ENCODE results near the gene PSPC1.
"Not testable (repeated sequence)": the region's sequence is repeated elsewhere in the genome, so short reads cannot be mapped to it uniquely, and the experiment has no call there.

PSPC1 gene

DNA sequence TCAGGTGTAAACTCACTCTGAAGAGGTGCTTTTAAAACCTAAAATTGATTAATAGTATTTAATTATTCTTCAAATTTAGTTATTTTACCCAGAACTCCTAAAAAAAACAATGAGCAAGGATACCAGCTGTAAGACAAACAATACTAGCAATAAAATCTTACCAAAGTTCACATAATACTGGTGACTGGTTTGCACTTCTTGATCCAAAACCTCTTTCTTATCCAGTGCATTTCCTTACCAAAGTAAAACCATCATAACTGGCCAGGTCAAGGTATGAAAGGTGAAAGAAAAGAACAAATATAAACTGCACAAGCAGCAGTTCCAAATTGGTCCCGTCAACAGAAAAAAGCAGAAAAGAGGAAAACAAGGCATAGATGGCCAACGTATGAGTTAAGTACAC, 62.7 kb downstream of the PSPC1 start:
- no peaks in the 10 kb centered on the region for H3K27me3 Mint-ChIP-seq
- H3K9me3 Mint-ChIP-seq, result no peaks in the 10 kb centered on the region
- no peaks in the 10 kb centered on the region for H3K4me1 Mint-ChIP-seq (ENCODE audit: low read depth)
- intact Hi-C loops (cut with micrococcal nuclease), result no loop called here
- peaks cover 50% of the 10 kb centered on the region for H3K36me3 Mint-ChIP-seq (ENCODE audit: low read depth)
- H3K27ac Mint-ChIP-seq, result no peak overlapping the region
- no peak overlapping the region for H3K4me3 Mint-ChIP-seq

GRCh38 chr13:19713186-19713965, 69.4 kb downstream of the PSPC1 start:
- intact Hi-C loops (cut with micrococcal nuclease), result no loop called here
- no peak overlapping the region for H3K4me3 Mint-ChIP-seq
- no peaks in the 10 kb centered on the region for H3K4me1 Mint-ChIP-seq (ENCODE audit: low read depth)
- no peaks in the 10 kb centered on the region for H3K9me3 Mint-ChIP-seq
- no peak overlapping the region for H3K27ac Mint-ChIP-seq
- peaks cover 32% of the 10 kb centered on the region for H3K36me3 Mint-ChIP-seq (ENCODE audit: low read depth)
- no peaks in the 10 kb centered on the region for H3K27me3 Mint-ChIP-seq

- H3K27me3 Mint-ChIP-seq; H3K4me1 Mint-ChIP-seq (ENCODE audit: low read depth); H3K4me3 Mint-ChIP-seq; intact Hi-C loops (cut with micrococcal nuclease); H3K9me3 Mint-ChIP-seq; H3K27ac Mint-ChIP-seq: not testable (repeated sequence)
- peaks cover 21% of the 10 kb centered on the region for H3K36me3 Mint-ChIP-seq (ENCODE audit: low read depth)
Observed at GRCh38 chr13:19709782-19710181, 73.0 kb downstream of the PSPC1 start.

GRCh38 chr13:19709039-19709438, 73.7 kb downstream of the PSPC1 start:
- H3K4me3 Mint-ChIP-seq, result not testable (repeated sequence)

GRCh38 chr13:19704256-19704655, 78.5 kb downstream of the PSPC1 start:
- H3K9me3 Mint-ChIP-seq; intact Hi-C loops (cut with micrococcal nuclease); H3K4me3 Mint-ChIP-seq; H3K4me1 Mint-ChIP-seq (ENCODE audit: low read depth); H3K27ac Mint-ChIP-seq; H3K27me3 Mint-ChIP-seq: not testable (repeated sequence)
- peaks cover 28% of the 10 kb centered on the region for H3K36me3 Mint-ChIP-seq (ENCODE audit: low read depth)

More at GRCh38 chr13:19709039-19709438, 73.7 kb downstream of the PSPC1 start:
- H3K4me1 Mint-ChIP-seq (ENCODE audit: low read depth); H3K27ac Mint-ChIP-seq; H3K27me3 Mint-ChIP-seq; intact Hi-C loops (cut with micrococcal nuclease); H3K9me3 Mint-ChIP-seq: not testable (repeated sequence)
- peaks cover 15% of the 10 kb centered on the region for H3K36me3 Mint-ChIP-seq (ENCODE audit: low read depth)

DNA sequence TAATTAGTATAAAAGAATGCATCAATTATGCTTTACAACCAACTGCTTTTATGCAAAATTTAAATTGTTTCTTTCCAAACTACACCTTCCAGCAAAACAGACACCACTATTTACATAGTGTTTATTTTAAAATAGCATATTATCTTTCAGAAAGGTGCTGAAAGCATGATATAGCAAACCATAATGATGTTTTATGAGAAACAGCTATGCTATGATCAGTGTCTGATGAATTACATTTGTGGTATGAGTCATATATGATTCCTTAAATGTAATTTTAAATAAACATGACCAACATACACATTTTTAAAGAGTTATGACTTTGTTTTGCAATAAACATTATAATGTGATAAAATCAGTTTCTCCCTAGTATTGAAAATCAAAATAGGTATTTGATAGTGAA, 81.1 kb downstream of the PSPC1 start:
- H3K27me3 Mint-ChIP-seq; H3K4me3 Mint-ChIP-seq; intact Hi-C loops (cut with micrococcal nuclease); H3K9me3 Mint-ChIP-seq; H3K27ac Mint-ChIP-seq; H3K4me1 Mint-ChIP-seq (ENCODE audit: low read depth): not testable (repeated sequence)
- peaks cover 15% of the 10 kb centered on the region for H3K36me3 Mint-ChIP-seq (ENCODE audit: low read depth)

GRCh38 chr13:19700963-19701362, 81.8 kb downstream of the PSPC1 start:
- H3K9me3 Mint-ChIP-seq; H3K27ac Mint-ChIP-seq; intact Hi-C loops (cut with micrococcal nuclease); H3K27me3 Mint-ChIP-seq; H3K4me3 Mint-ChIP-seq; H3K4me1 Mint-ChIP-seq (ENCODE audit: low read depth): not testable (repeated sequence)
- peaks cover 13% of the 10 kb centered on the region for H3K36me3 Mint-ChIP-seq (ENCODE audit: low read depth)

DNA sequence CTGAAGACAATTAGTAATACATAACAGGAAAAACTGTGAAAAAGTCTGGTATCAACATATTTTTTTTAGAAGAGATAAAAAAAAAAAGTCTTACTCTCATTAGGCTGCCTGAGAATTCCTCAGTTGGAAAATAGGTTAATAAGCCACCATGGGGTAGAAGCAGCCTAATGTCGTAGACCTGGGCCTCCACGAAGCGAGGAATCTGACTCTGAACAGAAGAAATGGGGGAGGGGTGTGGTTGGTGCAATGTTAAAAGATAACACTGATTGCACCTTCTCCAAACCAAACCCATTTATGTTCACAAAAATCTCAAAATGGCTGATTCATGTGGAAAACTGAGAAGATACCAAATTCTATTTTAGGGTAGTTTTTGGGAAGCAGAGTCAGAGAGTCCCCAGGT, 86.9 kb downstream of the PSPC1 start:
- H3K27me3 Mint-ChIP-seq, result no peaks in the 10 kb centered on the region
- no peaks in the 10 kb centered on the region for H3K9me3 Mint-ChIP-seq
- H3K36me3 Mint-ChIP-seq (ENCODE audit: low read depth), result peaks cover 31% of the 10 kb centered on the region
- no peak overlapping the region for H3K27ac Mint-ChIP-seq
- no peaks in the 10 kb centered on the region for H3K4me1 Mint-ChIP-seq (ENCODE audit: low read depth)
- intact Hi-C loops (cut with micrococcal nuclease), result no loop called here
- no peak overlapping the region for H3K4me3 Mint-ChIP-seq

DNA sequence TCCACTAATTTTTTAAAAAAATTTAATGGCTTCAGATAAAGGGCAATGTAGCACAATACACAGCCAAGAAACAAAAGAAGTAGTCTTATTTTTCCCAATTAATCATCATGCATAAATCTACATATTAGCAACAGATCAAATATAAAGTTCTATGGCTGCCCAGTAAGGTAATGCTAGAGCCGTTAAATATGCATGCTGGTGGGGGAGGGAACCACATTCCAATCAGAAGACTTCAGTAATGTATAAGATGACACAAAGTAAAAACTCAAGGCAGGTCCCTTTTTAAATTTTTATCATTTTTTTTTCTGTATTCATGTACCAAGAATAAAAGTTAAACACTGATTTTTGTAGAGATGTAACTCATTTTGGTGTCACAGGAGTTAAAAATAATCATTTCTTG, 87.3 kb downstream of the PSPC1 start:
- H3K36me3 Mint-ChIP-seq (ENCODE audit: low read depth), result peaks cover 35% of the 10 kb centered on the region
- no peaks in the 10 kb centered on the region for H3K9me3 Mint-ChIP-seq
- H3K4me1 Mint-ChIP-seq (ENCODE audit: low read depth), result no peaks in the 10 kb centered on the region
- H3K27ac Mint-ChIP-seq, result no peak overlapping the region
- H3K27me3 Mint-ChIP-seq, result no peaks in the 10 kb centered on the region
- intact Hi-C loops (cut with micrococcal nuclease), result no loop called here
- H3K4me3 Mint-ChIP-seq, result no peak overlapping the region

- H3K4me1 Mint-ChIP-seq (ENCODE audit: low read depth); H3K27ac Mint-ChIP-seq; H3K4me3 Mint-ChIP-seq; intact Hi-C loops (cut with micrococcal nuclease); H3K27me3 Mint-ChIP-seq; H3K9me3 Mint-ChIP-seq: not testable (repeated sequence)
- peaks cover 28% of the 10 kb centered on the region for H3K36me3 Mint-ChIP-seq (ENCODE audit: low read depth)
Observed at GRCh38 chr13:19691447-19691846, 91.3 kb downstream of the PSPC1 start.

GRCh38 chr13:19685437-19685836, 97.3 kb downstream of the PSPC1 start:
- H3K9me3 Mint-ChIP-seq, result no peaks in the 10 kb centered on the region
- no peaks in the 10 kb centered on the region for H3K4me1 Mint-ChIP-seq (ENCODE audit: low read depth)
- intact Hi-C loops (cut with micrococcal nuclease), result no loop called here
- peaks cover 22% of the 10 kb centered on the region for H3K36me3 Mint-ChIP-seq (ENCODE audit: low read depth)
- H3K27ac Mint-ChIP-seq, result no peak overlapping the region
- no peak overlapping the region for H3K4me3 Mint-ChIP-seq
- H3K27me3 Mint-ChIP-seq, result no peaks in the 10 kb centered on the region

GRCh38 chr13:19685034-19685433, 97.7 kb downstream of the PSPC1 start:
- Mint-ChIP-seq H3K27me3 (no peaks in the 10 kb centered on the region), H3K27ac (no peak overlapping the region), H3K9me3 (no peaks in the 10 kb centered on the region), H3K4me1 (ENCODE audit: low read depth) (no peaks in the 10 kb centered on the region), H3K4me3 (no peak overlapping the region), H3K36me3 (ENCODE audit: low read depth) (peaks cover 20% of the 10 kb centered on the region)
- intact Hi-C loops (cut with micrococcal nuclease), result no loop called here

DNA sequence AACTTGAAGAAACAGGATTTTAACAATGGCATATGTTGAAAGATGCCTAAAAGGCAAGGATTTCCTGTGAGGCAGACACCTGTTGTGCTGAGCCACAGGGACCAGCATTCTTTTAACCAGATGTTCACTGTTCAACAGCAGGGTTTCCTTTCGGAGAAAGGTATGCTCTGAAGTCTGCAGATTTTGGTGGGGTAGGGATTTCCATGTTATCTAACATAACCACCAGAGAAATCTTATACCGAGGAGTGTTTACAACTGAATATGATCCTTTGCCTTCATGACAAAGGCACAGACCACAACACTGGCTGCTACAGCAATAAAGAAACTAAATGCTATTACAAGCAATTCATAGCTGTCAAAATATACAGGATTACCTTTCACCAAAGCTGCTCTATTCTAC, 101.2 kb downstream of the PSPC1 start:
- H3K27me3 Mint-ChIP-seq, result no peaks in the 10 kb centered on the region
- H3K27ac Mint-ChIP-seq, result no peak overlapping the region
- peaks cover 45% of the 10 kb centered on the region for H3K36me3 Mint-ChIP-seq (ENCODE audit: low read depth)
- no peaks in the 10 kb centered on the region for H3K9me3 Mint-ChIP-seq
- H3K4me3 Mint-ChIP-seq, result no peak overlapping the region
- intact Hi-C loops (cut with micrococcal nuclease), result no loop called here
- H3K4me1 Mint-ChIP-seq (ENCODE audit: low read depth), result no peaks in the 10 kb centered on the region

- no peak overlapping the region for H3K27ac Mint-ChIP-seq
- no peaks in the 10 kb centered on the region for H3K9me3 Mint-ChIP-seq
- H3K27me3 Mint-ChIP-seq, result no peaks in the 10 kb centered on the region
- H3K4me1 Mint-ChIP-seq (ENCODE audit: low read depth), result no peaks in the 10 kb centered on the region
- peaks cover 53% of the 10 kb centered on the region for H3K36me3 Mint-ChIP-seq (ENCODE audit: low read depth)
- no peak overlapping the region for H3K4me3 Mint-ChIP-seq
- intact Hi-C loops (cut with micrococcal nuclease), result no loop called here
Observed at GRCh38 chr13:19680751-19681150, 102.0 kb downstream of the PSPC1 start.

DNA sequence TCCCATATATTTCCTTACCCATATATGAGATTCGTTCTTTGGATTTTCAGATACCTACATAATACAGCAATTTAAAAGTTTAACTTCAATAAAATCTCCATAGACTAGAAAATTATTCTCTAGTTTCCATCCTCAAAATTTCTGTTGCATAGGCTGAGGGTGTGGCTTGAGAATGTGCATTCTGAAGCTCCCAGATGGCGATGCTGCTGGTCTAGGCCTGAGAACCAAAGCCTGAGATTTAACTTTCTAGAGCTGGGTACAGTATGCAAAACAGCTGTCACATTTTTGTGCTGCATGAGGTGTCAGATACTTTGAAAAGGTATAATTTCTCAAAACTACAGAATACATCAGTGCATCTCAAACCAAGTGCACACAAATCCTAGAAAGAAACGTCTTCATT, 106.6 kb downstream of the PSPC1 start:
- Mint-ChIP-seq H3K27me3 (no peaks in the 10 kb centered on the region), H3K9me3 (no peaks in the 10 kb centered on the region), H3K4me1 (ENCODE audit: low read depth) (peaks cover 10% of the 10 kb centered on the region), H3K36me3 (ENCODE audit: low read depth) (peaks cover 78% of the 10 kb centered on the region), H3K4me3 (no peak overlapping the region), H3K27ac (no peak overlapping the region)
- intact Hi-C loops (cut with micrococcal nuclease), result no loop called here
